Chondrocyte (in vitro differentiated cells): Measurements from ENCODE around the gene ZNF33B. TPM values are rescaled to one million over a fixed set of nuclear protein-coding genes. Genes with fewer than 3 reads are reported as not detected.

Experiments used
- DNase-seq: peaks from one replicate; pipeline ENCODE4 v3.0.0; 2021; ENCODE audit warnings: mixed read lengths, low spot score
- H3K27ac Mint-ChIP-seq: one replicate; pipeline ENCODE4 v1.8.0; 2021; ENCODE audit warnings: mild to moderate bottlenecking, moderate library complexity, mixed read lengths; ENCODE audit not compliant: unreplicated experiment
- H3K27me3 Mint-ChIP-seq: 2 replicates; pipeline ENCODE4 v1.8.0; 2021; ENCODE audit warnings: low read depth, mixed read lengths
- H3K36me3 Mint-ChIP-seq: 2 replicates; pipeline ENCODE4 v1.8.0; 2021; ENCODE audit warnings: low read depth, mixed read lengths
- H3K4me1 Mint-ChIP-seq: 2 replicates; pipeline ENCODE4 v1.8.0; 2021; ENCODE audit warnings: low read depth, mild to moderate bottlenecking, mixed read lengths
- H3K4me3 Mint-ChIP-seq: one replicate; pipeline ENCODE4 v1.8.0; 2021; ENCODE audit warnings: mild to moderate bottlenecking, moderate library complexity, mixed read lengths; ENCODE audit not compliant: unreplicated experiment
- H3K9me3 Mint-ChIP-seq: 2 replicates; pipeline ENCODE4 v1.8.0; 2021; ENCODE audit warnings: low read depth, mixed read lengths
- CTCF ChIP-seq: fragments of 200-600 bp; sonication (generic); IDR thresholded peaks from 2 replicates; pipeline ENCODE4 v1.5.0; 2021; ENCODE audit warnings: antibody characterized with exemption, mild to moderate bottlenecking, moderate library complexity
- total RNA-seq: library from RNA; stranded (reverse); gene quantifications from 3 replicates; pipeline ENCODE4 v1.2.1, GENCODE V29; 2021

ZNF33B gene
- total RNA-seq, 1 donor from 2014 or later: 12.4 TPM

DNA sequence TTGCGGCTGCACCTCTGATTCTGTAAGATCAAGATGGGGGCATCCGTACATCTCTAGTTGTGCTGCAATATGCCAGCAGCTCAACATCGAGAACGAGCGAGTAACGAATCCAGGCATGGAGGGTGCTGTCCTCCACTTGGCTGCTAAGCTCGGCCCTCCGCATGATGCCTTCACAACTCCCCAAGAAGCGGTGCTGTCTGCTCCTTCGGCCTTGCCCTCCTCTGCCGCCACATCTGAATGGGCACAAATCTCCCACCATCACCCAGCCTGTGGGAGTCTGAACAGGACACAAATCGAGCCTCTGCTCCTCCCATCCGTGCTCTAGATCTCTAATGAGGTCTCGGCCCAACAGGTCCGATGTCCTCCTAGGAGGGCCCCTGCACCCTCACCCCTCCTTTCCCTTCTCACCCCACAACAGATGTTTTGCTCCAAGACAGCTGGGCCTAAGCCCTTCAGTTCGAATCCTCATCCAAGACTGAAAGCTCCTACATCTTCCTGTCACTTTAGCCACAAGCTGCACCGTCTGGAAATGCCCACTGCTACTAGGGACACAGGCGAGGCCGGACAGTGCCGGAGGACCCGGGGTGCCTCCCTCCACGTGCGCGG is 86.7 kb downstream of the ZNF33B start:
- no peaks in the 10 kb centered on the region for H3K27me3 Mint-ChIP-seq
- peaks cover 27% of the 10 kb centered on the region for H3K4me1 Mint-ChIP-seq
- TF ChIP-seq CTCF: no peak
- peak overlapping the region; percentile 91 for H3K27ac Mint-ChIP-seq
- peaks cover 6% of the 10 kb centered on the region for H3K9me3 Mint-ChIP-seq
- DNase-seq: no peak
- peak overlapping the region; percentile 96 for H3K4me3 Mint-ChIP-seq
- H3K36me3 Mint-ChIP-seq: peaks cover 12% of the 10 kb centered on the region

DNA sequence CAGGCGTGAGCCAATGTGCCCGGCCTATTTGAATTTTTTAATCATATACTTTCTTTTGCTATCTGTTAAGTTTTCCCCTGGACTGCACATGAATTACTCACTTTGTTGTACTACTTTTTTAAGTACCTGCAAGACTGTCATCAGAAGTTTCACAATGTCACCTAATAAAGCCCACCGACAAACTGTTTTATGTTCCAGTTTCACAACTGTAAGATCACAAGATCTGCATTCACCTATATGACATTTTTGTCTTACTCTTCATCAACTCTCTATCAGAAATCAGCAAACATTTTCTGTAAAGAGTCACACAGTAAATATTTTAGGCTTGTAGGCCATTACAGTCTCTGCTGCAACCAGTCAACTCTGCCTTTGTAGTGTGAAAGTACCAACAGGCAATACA is 88.5 kb downstream of the ZNF33B start:
- Mint-ChIP-seq H3K27ac (peak overlapping the region; percentile 22), H3K9me3 (peaks cover 11% of the 10 kb centered on the region), H3K27me3 (no peaks in the 10 kb centered on the region), H3K4me3 (no peak overlapping the region), H3K4me1 (peaks cover 27% of the 10 kb centered on the region), H3K36me3 (peaks cover 17% of the 10 kb centered on the region)
- no peak for TF ChIP-seq CTCF
- DNase-seq: no peak

- peaks cover 21% of the 10 kb centered on the region for H3K36me3 Mint-ChIP-seq
- H3K4me3 Mint-ChIP-seq: no peak overlapping the region
- no peak for TF ChIP-seq CTCF
- peaks cover 24% of the 10 kb centered on the region for H3K4me1 Mint-ChIP-seq
- no peak for DNase-seq
- H3K27ac Mint-ChIP-seq: no peak overlapping the region
- H3K27me3 Mint-ChIP-seq: no peaks in the 10 kb centered on the region
- H3K9me3 Mint-ChIP-seq: peaks cover 16% of the 10 kb centered on the region
These were observed 90.1 kb downstream of the ZNF33B start for GRCh38 chr10:42548254-42548653.

- Mint-ChIP-seq H3K27ac (no peak overlapping the region), H3K27me3 (no peaks in the 10 kb centered on the region), H3K9me3 (peaks cover 34% of the 10 kb centered on the region), H3K4me1 (peaks cover 2% of the 10 kb centered on the region), H3K4me3 (no peak overlapping the region), H3K36me3 (peaks cover 25% of the 10 kb centered on the region)
- TF ChIP-seq CTCF: no peak
- DNase-seq: no peak
These were observed 93.4 kb downstream of the ZNF33B start for GRCh38 chr10:42544945-42545344.

GRCh38 chr10:42543840-42544372 is 94.5 kb downstream of the ZNF33B start:
- Mint-ChIP-seq H3K27ac (no peak overlapping the region), H3K9me3 (peaks cover 34% of the 10 kb centered on the region), H3K4me3 (no peak overlapping the region), H3K27me3 (no peaks in the 10 kb centered on the region), H3K36me3 (peaks cover 26% of the 10 kb centered on the region), H3K4me1 (no peaks in the 10 kb centered on the region)
- no peak for TF ChIP-seq CTCF
- no peak for DNase-seq

Other genes with a start within 250 kb of the ZNF33B start
- 13.9 to 19.3 TPM (median 14.1 TPM) in 3 replicates for gene BMS1, start 144.2 kb upstream of the ZNF33B start, total RNA-seq